SK-N-SH (cell line): ENCODE data around the gene ACTR3. TPM values are rescaled to one million over a fixed set of nuclear protein-coding genes. Genes with fewer than 3 reads are reported as not detected.

Source experiments
- CTCF ChIA-PET: fragments of 300-600, 350-600 bp; formaldehyde crosslinking; extraction: SDS; loops from one replicate; lab custom pipeline; 2021; lab: Yijun Ruan, JAX
- POLR2A ChIA-PET: fragments of 350-600 bp; sonication (Branson Sonifier 250); formaldehyde crosslinking; extraction: SDS; loops from one replicate; lab custom pipeline; 2020; ENCODE audit warnings: antibody characterized with exemption, inconsistent platforms; lab: Yijun Ruan, JAX
- DNase-seq: peaks from one replicate; pipeline ENCODE4 v3.0.0; 2012
- H2AFZ ChIP-seq: fragments of 200-600 bp; sonication (generic); 2 replicates; pipeline ENCODE4 v1.8.1; 2016; ENCODE audit warnings: antibody characterized with exemption, mild to moderate bottlenecking, low read depth
- H3F3A ChIP-seq: fragments of 200-600 bp; sonication (generic); replicated peaks from 2 replicates; pipeline ENCODE3; 2016; ENCODE audit warnings: antibody characterized with exemption, mild to moderate bottlenecking; ENCODE audit not compliant: insufficient read depth
- H3K27ac ChIP-seq, 2 experiments: fragments of 200-500 bp in 1 of 2; fragments of 200-600 bp in 1 of 2; sonication (Bioruptor generic) in 1 of 2; sonication (generic), shearing (Covaris generic) in 1 of 2; 2 replicates each; pipeline versions ENCODE4 v1.5.1 to v1.6.1; 2014 to 2016; ENCODE audit warnings: low read depth in 2 of 2, inconsistent platforms in 1 of 2, low read length in 1 of 2, mild to moderate bottlenecking in 1 of 2, mixed read lengths in 1 of 2
- H3K27me3 ChIP-seq: fragments of 200-600 bp; sonication (generic), shearing (Covaris generic); 2 replicates; pipeline ENCODE4 v1.6.1; 2016; ENCODE audit warnings: mixed run types; ENCODE audit not compliant: insufficient read depth
- H3K36me3 ChIP-seq, 2 experiments: fragments of 200-500 bp in 1 of 2; fragments of 200-600 bp in 1 of 2; sonication (Bioruptor generic) in 1 of 2; sonication (generic) in 1 of 2; replicated peaks in 1 of 2; 2 replicates each; pipeline versions ENCODE3 to v1.5.1; 2014 to 2016; ENCODE audit warnings: low read length in 1 of 2, mild to moderate bottlenecking in 1 of 2; ENCODE audit not compliant: insufficient read depth in 2 of 2, control insufficient read depth in 1 of 2
- H3K4me1 ChIP-seq, 2 experiments: fragments of 200-500 bp in 1 of 2; fragments of 200-600 bp in 1 of 2; sonication (Bioruptor generic) in 1 of 2; sonication (generic), shearing (Covaris generic) in 1 of 2; 2 replicates each; pipeline versions ENCODE4 v1.5.1 to v1.6.1; 2014 to 2016; ENCODE audit warnings: low read depth in 1 of 2, low read length in 1 of 2, mixed run types in 1 of 2; ENCODE audit not compliant: insufficient read depth in 2 of 2, control insufficient read depth in 1 of 2
- H3K4me2 ChIP-seq: fragments of 200-600 bp; sonication (generic), shearing (Covaris generic); 2 replicates; pipeline ENCODE4 v1.6.1; 2017; ENCODE audit warnings: mixed run types
- H3K4me3 ChIP-seq, 2 experiments: fragments of 200-500 bp in 1 of 2; fragments of 200-600 bp in 1 of 2; sonication (Bioruptor generic) in 1 of 2; sonication (generic), shearing (Covaris generic) in 1 of 2; 2 replicates each; pipeline versions ENCODE4 v1.5.1 to v1.8.1; 2014 to 2016; ENCODE audit warnings: low read depth in 2 of 2, inconsistent platforms in 1 of 2, low read length in 1 of 2, mild to moderate bottlenecking in 1 of 2, mixed read lengths in 1 of 2, moderate library complexity in 1 of 2
- H3K79me2 ChIP-seq: fragments of 200-600 bp; sonication (generic); 2 replicates; pipeline ENCODE4 v1.8.1; 2017; ENCODE audit warnings: mild to moderate bottlenecking; ENCODE audit not compliant: insufficient read depth
- H3K9ac ChIP-seq: fragments of 200-600 bp; sonication (generic); 2 replicates; pipeline ENCODE4 v1.6.1; 2017; ENCODE audit warnings: mixed run types
- H3K9me2 ChIP-seq: fragments of 200-600 bp; sonication (generic); 2 replicates; pipeline ENCODE4 v1.6.1; 2017; ENCODE audit warnings: mixed run types
- H3K9me3 ChIP-seq: fragments of 200-600 bp; sonication (generic); 2 replicates; pipeline ENCODE4 v1.6.1; 2017; ENCODE audit warnings: mixed run types, mild to moderate bottlenecking, moderate library complexity
- H4K20me1 ChIP-seq: fragments of 200-600 bp; sonication (generic); 2 replicates; pipeline ENCODE4 v1.6.1; 2017; ENCODE audit warnings: mild to moderate bottlenecking, mixed run types; ENCODE audit not compliant: insufficient read depth
- CHD2 ChIP-seq: fragments of 150-350 bp; IDR thresholded peaks from 2 replicates; pipeline ENCODE4 v1.6.1; 2018; ENCODE audit warnings: low read length; ENCODE audit not compliant: partially characterized antibody
- EZH2phosphoT487 ChIP-seq: fragments of 200-600 bp; sonication (generic); IDR thresholded peaks from 2 replicates; pipeline ENCODE4 v1.6.1; 2017; ENCODE audit warnings: low read depth, mixed run types, mild to moderate bottlenecking, antibody characterized with exemption, moderate library complexity, borderline replicate concordance
- FOXJ3 ChIP-seq: sonication (generic); formaldehyde crosslinking; IDR thresholded peaks from 2 replicates; pipeline ENCODE4 v1.5.1; 2020; ENCODE audit warnings: mild to moderate bottlenecking, missing genetic modification reagents
- GATA2 ChIP-seq: sonication (generic); formaldehyde crosslinking; IDR thresholded peaks from 2 replicates; pipeline ENCODE4 v1.5.0; 2020; ENCODE audit warnings: mild to moderate bottlenecking, missing genetic modification reagents
- MEF2A ChIP-seq: IDR thresholded peaks from 2 replicates; pipeline ENCODE4 v1.4.0; 2012; ENCODE audit warnings: low read depth, borderline replicate concordance
- NRF1 ChIP-seq: IDR thresholded peaks from 2 replicates; pipeline ENCODE4 v1.6.1; 2012; ENCODE audit warnings: low read depth, mild to moderate bottlenecking, low read length
- SIN3A ChIP-seq: IDR thresholded peaks from 2 replicates; pipeline ENCODE4 v1.6.1; 2012; ENCODE audit warnings: low read depth, mild to moderate bottlenecking, low read length, moderate library complexity, borderline replicate concordance
- SMC3 ChIP-seq: IDR thresholded peaks from 2 replicates; pipeline ENCODE4 v1.6.1; 2012; ENCODE audit warnings: low read depth, low read length, improper control_type of control experiment
- WGBS: methylation state at CpG from one replicate; pipeline ENCODE4 v1.1.6; 2017; ENCODE audit warnings: low lambda C conversion rate; 5-methylcytosine and 5-hydroxymethylcytosine counted together
- polyA plus RNA-seq, 3 experiments: library from polyadenylated mRNA; depleted of rRNA; stranded (reverse); fragments of >200 nt; gene quantifications; 2 replicates each; pipeline ENCODE4 v1.2.3, GENCODE V29; 2012
- TF ChIP-seq, protein P1 (sequence below): IDR thresholded peaks from 2 replicates; pipeline ENCODE4 v1.4.0; 2012; ENCODE audit warnings: low read depth, borderline replicate concordance
- TF ChIP-seq, protein P2 (sequence below): IDR thresholded peaks from 2 replicates; pipeline ENCODE4 v1.4.0; 2012; ENCODE audit warnings: low read depth, borderline replicate concordance

ACTR3 gene
- polyA plus RNA-seq, 1 of the 3 experiments (the other 2 are of a cell fraction), result 90.8 TPM

DNA sequence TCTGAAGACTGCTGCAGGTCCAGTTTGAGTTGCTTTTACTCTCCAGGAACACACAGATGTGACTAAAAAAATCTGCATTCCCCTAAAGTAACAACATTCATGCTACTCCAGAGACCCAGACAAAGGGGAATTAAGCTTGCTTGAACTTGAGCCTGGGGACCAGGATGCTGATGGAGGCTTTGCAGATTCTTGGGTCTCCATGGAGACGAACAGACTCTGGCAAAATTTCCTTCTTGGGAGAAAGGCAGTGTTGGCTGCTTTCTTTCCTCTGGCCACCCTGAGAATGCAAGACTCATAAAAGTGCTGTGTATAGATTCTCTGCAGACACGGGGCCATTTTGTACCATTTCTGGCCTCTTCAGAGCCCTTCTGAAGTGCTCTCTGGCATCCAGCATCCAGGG lies 112.0 kb downstream of the ACTR3 start:
- no peak overlapping the region for H3K9ac ChIP-seq
- H2AFZ ChIP-seq, result no peak overlapping the region
- no peak overlapping the region for H3K27ac ChIP-seq
- no peak overlapping the region for H3K4me3 ChIP-seq
- TF ChIP-seq GATA2 (no peak), SIN3A (no peak), EZH2phosphoT487 (no peak), CHD2 (no peak)
- TF ChIP-seq, protein P1, sequence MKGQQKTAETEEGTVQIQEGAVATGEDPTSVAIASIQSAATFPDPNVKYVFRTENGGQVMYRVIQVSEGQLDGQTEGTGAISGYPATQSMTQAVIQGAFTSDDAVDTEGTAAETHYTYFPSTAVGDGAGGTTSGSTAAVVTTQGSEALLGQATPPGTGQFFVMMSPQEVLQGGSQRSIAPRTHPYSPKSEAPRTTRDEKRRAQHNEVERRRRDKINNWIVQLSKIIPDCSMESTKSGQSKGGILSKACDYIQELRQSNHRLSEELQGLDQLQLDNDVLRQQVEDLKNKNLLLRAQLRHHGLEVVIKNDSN, result no peak
- H4K20me1 ChIP-seq, result no peaks in the 10 kb centered on the region
- 0% methylated on average over 2 of the region's 2 CpGs for WGBS
- H3K9me2 ChIP-seq, result no peaks in the 10 kb centered on the region
- no peak overlapping the region for H3K4me2 ChIP-seq
- no peaks in the 10 kb centered on the region for H3K4me1 ChIP-seq
- CTCF ChIA-PET, result no interaction called here
- no peak for DNase-seq
- no peaks in the 10 kb centered on the region for H3F3A ChIP-seq
- no peaks in the 10 kb centered on the region for H3K36me3 ChIP-seq
- H3K9me3 ChIP-seq, result no peaks in the 10 kb centered on the region
- H3K79me2 ChIP-seq, result no peaks in the 10 kb centered on the region
- POLR2A ChIA-PET, result no interaction called here
- H3K27me3 ChIP-seq, result no peaks in the 10 kb centered on the region; the same call in 1 of the 2 replicates

DNA sequence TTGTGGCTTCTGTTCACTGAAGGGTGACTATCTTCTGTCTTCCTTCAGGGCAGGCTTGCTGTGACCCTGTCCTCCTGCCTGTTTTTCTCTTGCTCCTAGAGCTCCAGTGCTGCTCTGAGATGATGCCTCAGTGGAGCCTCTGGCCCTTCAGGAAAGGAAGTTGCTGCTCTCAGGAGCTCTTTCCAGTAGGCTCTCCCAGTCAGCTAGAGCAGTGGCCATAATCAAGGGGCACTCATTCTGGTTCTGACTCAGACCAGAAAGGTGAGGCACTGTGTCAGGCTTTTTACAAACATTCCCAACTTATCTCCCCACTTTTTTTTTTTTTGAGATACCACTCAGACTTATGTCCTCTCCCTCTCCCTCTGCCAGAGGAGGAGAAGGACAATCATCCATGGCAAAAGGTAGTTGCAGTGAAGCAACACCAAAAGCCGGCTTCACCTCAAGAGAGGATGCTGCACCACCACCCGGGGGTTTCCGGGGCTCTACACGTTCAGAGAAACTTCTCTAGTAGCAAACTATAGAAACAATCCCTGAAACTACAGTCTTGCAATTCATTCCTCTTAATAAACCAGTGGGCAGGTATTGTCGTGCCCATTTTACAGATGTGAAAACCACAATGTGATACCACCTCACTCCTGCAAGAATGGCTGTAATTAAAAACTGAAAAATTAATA lies 115.4 kb downstream of the ACTR3 start:
- Histone ChIP-seq H2AFZ (no peak overlapping the region), H3K9me3 (no peaks in the 10 kb centered on the region), H3K27ac (no peak overlapping the region), H3K27me3 (no peaks in the 10 kb centered on the region; the same call in 1 of the 2 replicates), H3K4me2 (no peak overlapping the region), H3K79me2 (no peaks in the 10 kb centered on the region), H3K36me3 (no peaks in the 10 kb centered on the region), H3K4me3 (no peak overlapping the region), H3K9ac (no peak overlapping the region), H3F3A (no peaks in the 10 kb centered on the region), H3K4me1 (no peaks in the 10 kb centered on the region), H3K9me2 (no peaks in the 10 kb centered on the region), H4K20me1 (no peaks in the 10 kb centered on the region)
- CTCF ChIA-PET, result interaction anchor here (0.6 kb wide), 1 partner anchor 18 kb away, joined by 3 read pairs; no protein-coding TSS in a partner anchor
- TF ChIP-seq SMC3, result no peak
- TF ChIP-seq, protein P2, sequence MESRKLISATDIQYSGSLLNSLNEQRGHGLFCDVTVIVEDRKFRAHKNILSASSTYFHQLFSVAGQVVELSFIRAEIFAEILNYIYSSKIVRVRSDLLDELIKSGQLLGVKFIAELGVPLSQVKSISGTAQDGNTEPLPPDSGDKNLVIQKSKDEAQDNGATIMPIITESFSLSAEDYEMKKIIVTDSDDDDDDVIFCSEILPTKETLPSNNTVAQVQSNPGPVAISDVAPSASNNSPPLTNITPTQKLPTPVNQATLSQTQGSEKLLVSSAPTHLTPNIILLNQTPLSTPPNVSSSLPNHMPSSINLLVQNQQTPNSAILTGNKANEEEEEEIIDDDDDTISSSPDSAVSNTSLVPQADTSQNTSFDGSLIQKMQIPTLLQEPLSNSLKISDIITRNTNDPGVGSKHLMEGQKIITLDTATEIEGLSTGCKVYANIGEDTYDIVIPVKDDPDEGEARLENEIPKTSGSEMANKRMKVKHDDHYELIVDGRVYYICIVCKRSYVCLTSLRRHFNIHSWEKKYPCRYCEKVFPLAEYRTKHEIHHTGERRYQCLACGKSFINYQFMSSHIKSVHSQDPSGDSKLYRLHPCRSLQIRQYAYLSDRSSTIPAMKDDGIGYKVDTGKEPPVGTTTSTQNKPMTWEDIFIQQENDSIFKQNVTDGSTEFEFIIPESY, result no peak
- TF ChIP-seq FOXJ3 (CRISPR knock-in tag), result no peak
- TF ChIP-seq MEF2A, result no peak
- no peak for TF ChIP-seq SIN3A
- TF ChIP-seq NRF1, result no peak
- POLR2A ChIA-PET, result no interaction called here
- DNase-seq, result no peak
- WGBS, result 30% methylated on average over 5 of the region's 5 CpGs
